Measurements from ENCODE around the gene FAM234A. TPM values are rescaled to one million over a fixed set of nuclear protein-coding genes. Genes with fewer than 3 reads are reported as not detected.
"Not testable (repeated sequence)": the region's sequence is repeated elsewhere in the genome, so short reads cannot be mapped to it uniquely, and the experiment has no call there.

The FAM234A gene
- polyA plus RNA-seq, 1 donor, result 63.4 TPM

GRCh38 chr16:194516-194915, 40.1 kb upstream of the FAM234A start:
- H3K4me1 ChIP-seq (ENCODE audit: control insufficient read depth, insufficient read depth, low read length), result no peaks in the 10 kb centered on the region
- H3K27ac ChIP-seq (ENCODE audit: low read length), result no peak overlapping the region
- no peaks in the 10 kb centered on the region for H3K9me3 ChIP-seq (ENCODE audit: control insufficient read depth, low read depth, low read length)
- peaks cover 85% of the 10 kb centered on the region for H3K36me3 ChIP-seq (ENCODE audit: control insufficient read depth, insufficient read depth, low read length)
- no peak for DNase-seq
- no peaks in the 10 kb centered on the region for H3K27me3 ChIP-seq (ENCODE audit: control insufficient read depth, insufficient read depth, low read length)
- no peak overlapping the region for H3K4me3 ChIP-seq (ENCODE audit: low read length)
- WGBS (ENCODE audit: insufficient coverage, low lambda C conversion rate), result 100% methylated on average over 1 of the region's 6 CpGs

GRCh38 chr16:200388-200787, 34.2 kb upstream of the FAM234A start:
- Histone ChIP-seq H3K4me3 (ENCODE audit: low read length) (no peak overlapping the region), H3K9me3 (ENCODE audit: control insufficient read depth, low read depth, low read length) (no peaks in the 10 kb centered on the region), H3K27me3 (ENCODE audit: control insufficient read depth, insufficient read depth, low read length) (no peaks in the 10 kb centered on the region), H3K4me1 (ENCODE audit: control insufficient read depth, insufficient read depth, low read length) (no peaks in the 10 kb centered on the region), H3K27ac (ENCODE audit: low read length) (no peak overlapping the region), H3K36me3 (ENCODE audit: control insufficient read depth, insufficient read depth, low read length) (peaks cover 68% of the 10 kb centered on the region)
- DNase-seq, result no peak
- 80% methylated on average over 1 of the region's 5 CpGs for WGBS (ENCODE audit: insufficient coverage, low lambda C conversion rate)

- no CpG with 5 or more reads among the region's 4 CpGs for WGBS (ENCODE audit: insufficient coverage, low lambda C conversion rate)
Measured at GRCh38 chr16:203246-203645, 31.4 kb upstream of the FAM234A start.

GRCh38 chr16:204046-204445, 30.6 kb upstream of the FAM234A start:
- peaks cover 67% of the 10 kb centered on the region for H3K36me3 ChIP-seq (ENCODE audit: control insufficient read depth, insufficient read depth, low read length)
- not testable (repeated sequence) for H3K27ac ChIP-seq (ENCODE audit: low read length)

More at GRCh38 chr16:203246-203645, 31.4 kb upstream of the FAM234A start:
- Histone ChIP-seq H3K27me3 (ENCODE audit: control insufficient read depth, insufficient read depth, low read length) (no peaks in the 10 kb centered on the region), H3K36me3 (ENCODE audit: control insufficient read depth, insufficient read depth, low read length) (peaks cover 69% of the 10 kb centered on the region), H3K9me3 (ENCODE audit: control insufficient read depth, low read depth, low read length) (no peaks in the 10 kb centered on the region), H3K4me3 (ENCODE audit: low read length) (no peak overlapping the region), H3K27ac (ENCODE audit: low read length) (no peak overlapping the region), H3K4me1 (ENCODE audit: control insufficient read depth, insufficient read depth, low read length) (no peaks in the 10 kb centered on the region)
- DNase-seq, result no peak

DNA sequence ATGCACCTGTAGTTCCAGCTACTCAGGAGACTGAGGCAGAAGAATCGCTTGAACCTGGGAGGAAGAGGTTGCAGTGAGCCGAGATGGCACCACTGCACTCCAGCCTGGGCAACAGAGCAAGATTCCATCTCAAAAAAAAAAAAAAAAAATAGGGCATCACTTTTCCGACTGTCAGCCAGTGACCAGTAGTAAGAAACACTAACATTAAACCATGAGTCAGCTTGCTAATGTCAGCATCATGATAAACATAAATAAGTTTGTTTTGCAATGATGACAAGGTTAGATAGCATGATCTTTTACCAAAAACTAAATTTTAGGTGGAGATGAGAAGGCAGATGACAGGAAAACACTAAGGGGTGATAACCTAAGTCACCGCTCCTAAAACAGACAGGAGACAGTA, 25.3 kb upstream of the FAM234A start:
- not testable (repeated sequence) for H3K27me3 ChIP-seq (ENCODE audit: control insufficient read depth, insufficient read depth, low read length); H3K4me1 ChIP-seq (ENCODE audit: control insufficient read depth, insufficient read depth, low read length); H3K4me3 ChIP-seq (ENCODE audit: low read length); H3K27ac ChIP-seq (ENCODE audit: low read length); DNase-seq; H3K9me3 ChIP-seq (ENCODE audit: control insufficient read depth, low read depth, low read length)
- no CpG with 5 or more reads among the region's 4 CpGs for WGBS (ENCODE audit: insufficient coverage, low lambda C conversion rate)
- peaks cover 68% of the 10 kb centered on the region for H3K36me3 ChIP-seq (ENCODE audit: control insufficient read depth, insufficient read depth, low read length)

More at GRCh38 chr16:204046-204445, 30.6 kb upstream of the FAM234A start:
- H3K27me3 ChIP-seq (ENCODE audit: control insufficient read depth, insufficient read depth, low read length); H3K9me3 ChIP-seq (ENCODE audit: control insufficient read depth, low read depth, low read length); H3K4me1 ChIP-seq (ENCODE audit: control insufficient read depth, insufficient read depth, low read length); H3K4me3 ChIP-seq (ENCODE audit: low read length); DNase-seq: not testable (repeated sequence)
- WGBS (ENCODE audit: insufficient coverage, low lambda C conversion rate), result 100% methylated on average over 3 of the region's 9 CpGs

- not testable (repeated sequence) for H3K27ac ChIP-seq (ENCODE audit: low read length); DNase-seq; H3K4me1 ChIP-seq (ENCODE audit: control insufficient read depth, insufficient read depth, low read length); H3K4me3 ChIP-seq (ENCODE audit: low read length); H3K9me3 ChIP-seq (ENCODE audit: control insufficient read depth, low read depth, low read length); H3K27me3 ChIP-seq (ENCODE audit: control insufficient read depth, insufficient read depth, low read length)
- WGBS (ENCODE audit: insufficient coverage, low lambda C conversion rate), result no CpG with 5 or more reads among the region's 14 CpGs
- H3K36me3 ChIP-seq (ENCODE audit: control insufficient read depth, insufficient read depth, low read length), result peaks cover 60% of the 10 kb centered on the region
Measured at GRCh38 chr16:211631-212180, 22.9 kb upstream of the FAM234A start.

- peaks cover 63% of the 10 kb centered on the region for H3K36me3 ChIP-seq (ENCODE audit: control insufficient read depth, insufficient read depth, low read length)
- no peak overlapping the region for H3K4me3 ChIP-seq (ENCODE audit: low read length)
- H3K4me1 ChIP-seq (ENCODE audit: control insufficient read depth, insufficient read depth, low read length), result no peaks in the 10 kb centered on the region
- DNase-seq, result no peak
- no peaks in the 10 kb centered on the region for H3K9me3 ChIP-seq (ENCODE audit: control insufficient read depth, low read depth, low read length)
- H3K27ac ChIP-seq (ENCODE audit: low read length), result no peak overlapping the region
- H3K27me3 ChIP-seq (ENCODE audit: control insufficient read depth, insufficient read depth, low read length), result no peaks in the 10 kb centered on the region
- WGBS (ENCODE audit: insufficient coverage, low lambda C conversion rate), result no CpG with 5 or more reads among the region's 3 CpGs
Measured at GRCh38 chr16:212999-213398, 21.6 kb upstream of the FAM234A start.

GRCh38 chr16:220021-220420, 14.6 kb upstream of the FAM234A start:
- Histone ChIP-seq H3K4me1 (ENCODE audit: control insufficient read depth, insufficient read depth, low read length) (no peaks in the 10 kb centered on the region), H3K4me3 (ENCODE audit: low read length) (no peak overlapping the region), H3K9me3 (ENCODE audit: control insufficient read depth, low read depth, low read length) (no peaks in the 10 kb centered on the region), H3K36me3 (ENCODE audit: control insufficient read depth, insufficient read depth, low read length) (peaks cover 66% of the 10 kb centered on the region), H3K27me3 (ENCODE audit: control insufficient read depth, insufficient read depth, low read length) (no peaks in the 10 kb centered on the region), H3K27ac (ENCODE audit: low read length) (no peak overlapping the region)
- no peak for DNase-seq
- 88% methylated on average over 2 of the region's 4 CpGs for WGBS (ENCODE audit: insufficient coverage, low lambda C conversion rate)

DNA sequence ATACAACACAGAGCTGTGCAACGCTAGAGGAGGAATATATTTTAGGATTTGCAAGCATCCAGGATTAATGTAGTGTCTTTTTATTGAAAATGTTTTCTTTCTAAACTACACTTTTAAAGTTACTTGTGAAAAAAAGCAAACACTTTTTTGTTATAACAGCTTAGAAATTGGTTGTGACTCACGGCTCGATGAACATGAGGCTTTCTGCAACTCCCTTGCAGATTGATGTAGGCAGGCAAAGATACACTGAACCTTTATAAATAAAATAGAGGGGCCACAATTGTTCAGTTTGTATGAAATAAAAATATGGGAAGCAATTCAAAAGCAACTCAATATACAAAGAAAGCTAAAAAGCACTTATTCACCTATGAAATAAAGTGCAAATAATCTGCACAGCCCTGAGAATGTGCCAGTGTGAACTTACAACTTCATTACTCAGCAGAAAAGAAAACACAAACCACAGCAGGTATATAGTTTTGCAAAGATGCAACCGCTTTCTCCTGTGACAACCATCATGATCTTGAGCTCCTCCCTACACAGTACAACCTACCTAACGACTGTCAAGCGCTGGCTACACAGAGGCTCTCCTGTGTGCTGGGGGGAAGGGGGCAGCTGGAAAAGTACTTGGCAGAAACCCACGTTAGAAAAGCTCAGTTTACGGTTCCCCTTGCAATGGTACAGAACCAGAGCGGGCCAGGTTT, 6.3 kb upstream of the FAM234A start:
- DNase-seq, result no peak
- Histone ChIP-seq H3K9me3 (ENCODE audit: control insufficient read depth, low read depth, low read length) (no peaks in the 10 kb centered on the region), H3K4me1 (ENCODE audit: control insufficient read depth, insufficient read depth, low read length) (peaks cover 12% of the 10 kb centered on the region), H3K4me3 (ENCODE audit: low read length) (peak overlapping the region; percentile 98), H3K27ac (ENCODE audit: low read length) (peak overlapping the region; percentile 98), H3K36me3 (ENCODE audit: control insufficient read depth, insufficient read depth, low read length) (peaks cover 35% of the 10 kb centered on the region), H3K27me3 (ENCODE audit: control insufficient read depth, insufficient read depth, low read length) (no peaks in the 10 kb centered on the region)
- 80% methylated on average over 1 of the region's 9 CpGs for WGBS (ENCODE audit: insufficient coverage, low lambda C conversion rate)

DNA sequence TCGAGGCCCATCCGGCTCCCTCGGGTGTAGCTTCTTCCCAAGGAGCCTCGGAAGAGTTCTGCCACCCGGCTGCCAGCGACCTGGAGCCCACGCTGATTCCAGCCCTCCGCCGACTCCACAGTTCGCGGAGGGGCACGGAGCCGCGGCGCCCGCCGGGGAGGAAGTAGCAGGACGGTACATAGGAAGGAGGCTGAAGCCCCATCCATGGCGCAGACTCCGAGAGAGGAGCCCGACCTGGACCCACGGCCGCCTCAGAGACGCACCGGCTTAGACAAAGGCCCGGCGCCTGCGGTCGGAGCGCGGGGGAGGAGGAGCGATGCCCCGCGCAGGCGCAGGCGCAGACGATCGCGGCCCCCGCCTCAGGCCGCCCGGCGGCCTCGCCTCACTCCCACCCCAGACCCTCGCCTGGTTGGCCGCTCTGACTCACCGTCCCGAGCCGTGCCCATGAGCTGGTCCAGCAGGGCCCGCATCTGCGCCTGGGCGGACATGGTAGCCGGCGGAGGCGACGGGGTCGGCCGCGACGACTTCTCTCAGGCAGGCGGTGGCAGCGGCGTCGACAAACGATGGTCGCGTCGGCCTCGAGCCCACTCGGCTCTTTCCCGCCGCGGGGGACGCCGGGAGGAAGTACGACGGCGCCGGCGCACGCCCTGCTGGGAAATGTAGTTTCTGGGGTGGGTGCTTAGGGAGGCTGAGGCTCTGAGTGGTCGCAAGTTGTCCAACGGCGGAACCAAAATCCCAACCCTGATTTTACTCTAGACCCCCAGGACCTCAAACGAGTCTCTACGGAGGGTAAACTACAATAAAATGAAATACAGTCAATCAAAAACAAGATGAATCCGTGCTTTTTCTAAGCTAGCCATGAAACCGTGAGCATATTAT, 5.5 kb upstream of the FAM234A start, which contains the start of gene LUC7L:
Gene LUC7L (minus strand): TSS at position 598 of the 879 bp plus-strand sequence. CDS start 110 bp downstream, at position 488.
- no CpG with 5 or more reads among the region's 88 CpGs for WGBS (ENCODE audit: insufficient coverage, low lambda C conversion rate)
- DNase-seq, result peak; percentile 80 to 91
- H3K27ac ChIP-seq (ENCODE audit: low read length), result peak within 1 kb of the TSS; percentile 98
- H3K9me3 ChIP-seq (ENCODE audit: control insufficient read depth, low read depth, low read length), result no peaks in the 10 kb centered on the region
- peak within 1 kb of the TSS; percentile 98 for H3K4me3 ChIP-seq (ENCODE audit: low read length)
- H3K27me3 ChIP-seq (ENCODE audit: control insufficient read depth, insufficient read depth, low read length), result no peaks in the 10 kb centered on the region
- peaks cover 12% of the 10 kb centered on the region for H3K4me1 ChIP-seq (ENCODE audit: control insufficient read depth, insufficient read depth, low read length)
- peaks cover 31% of the 10 kb centered on the region for H3K36me3 ChIP-seq (ENCODE audit: control insufficient read depth, insufficient read depth, low read length)

Data from large intestine (tissue), 3 donors.